Activated naive CD4-positive, alpha-beta T cell treated with anti-CD3 and anti-CD28 coated beads for 36 hours (primary cell): ENCODE measurements around the gene ELFN1. TPM values are rescaled to one million over a fixed set of nuclear protein-coding genes. Genes with fewer than 3 reads are reported as not detected.

ENCODE experiments used
- CTCF ChIA-PET: fragments of 350-600 bp; sonication (Branson Sonifier 250); formaldehyde crosslinking; loops from one replicate; lab custom pipeline; 2021; ENCODE audit warnings: antibody characterized with exemption; lab: Charles Lee
- DNase-seq: peaks from one replicate; pipeline ENCODE4 v3.0.0-alpha.2; 2020
- H3K27ac Mint-ChIP-seq: one replicate; pipeline ENCODE4 v1.8.0; 2021; ENCODE audit warnings: mild to moderate bottlenecking, mixed read lengths
- H3K27me3 Mint-ChIP-seq: one replicate; pipeline ENCODE4 v1.8.0; 2021; ENCODE audit warnings: low read depth, mixed read lengths
- H3K36me3 Mint-ChIP-seq: one replicate; pipeline ENCODE4 v1.8.0; 2021; ENCODE audit warnings: low read depth, mixed read lengths
- H3K4me1 Mint-ChIP-seq: one replicate; pipeline ENCODE4 v1.8.0; 2021; ENCODE audit warnings: low read depth, mixed read lengths
- H3K4me3 Mint-ChIP-seq: one replicate; pipeline ENCODE4 v1.8.0; 2021; ENCODE audit warnings: mild to moderate bottlenecking, moderate library complexity, mixed read lengths
- H3K9me3 Mint-ChIP-seq: one replicate; pipeline ENCODE4 v1.8.0; 2021; ENCODE audit warnings: mixed read lengths
- intact Hi-C: fragments of 100-400 bp; cut with micrococcal nuclease; formaldehyde crosslinking; loops from one replicate; pipeline ENCODE4 v1.15.1; 2023
- total RNA-seq, 2 experiments: library from RNA; stranded (reverse); gene quantifications; one replicate each; pipeline ENCODE4 v1.2.3, GENCODE V29; 2021

Gene ELFN1
- total RNA-seq, 2 experiments from 2014 or later, result not detected

DNA sequence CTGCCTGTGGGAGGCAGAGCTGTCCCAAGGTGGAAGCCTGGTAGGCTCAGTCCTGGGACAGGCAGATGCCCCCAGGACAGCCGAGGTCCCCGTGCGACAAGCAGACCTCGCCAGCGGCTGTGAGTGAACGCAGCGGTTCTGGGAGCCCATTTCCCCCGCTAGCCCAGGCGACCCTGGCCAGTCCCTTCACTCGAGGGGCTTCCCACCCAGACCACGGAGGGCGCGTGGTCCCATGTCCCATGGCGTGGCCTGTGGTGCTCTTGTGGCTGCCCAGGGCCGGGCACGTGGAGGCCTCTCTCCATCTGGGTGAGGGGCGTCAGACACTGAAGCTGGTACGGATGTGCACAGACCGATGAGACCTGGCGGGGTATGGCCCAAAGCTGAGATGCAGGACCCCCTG lies 67.9 kb downstream of the ELFN1 start:
- H3K4me1 Mint-ChIP-seq, result peaks cover 11% of the 10 kb centered on the region
- H3K27ac Mint-ChIP-seq, result no peak overlapping the region
- CTCF ChIA-PET, result interaction anchor here (0.6 kb wide), 1 partner anchor 764 kb away, joined by 3 read pairs; no protein-coding TSS in a partner anchor
- H3K27me3 Mint-ChIP-seq, result peaks cover 2% of the 10 kb centered on the region
- no peaks in the 10 kb centered on the region for H3K9me3 Mint-ChIP-seq
- H3K4me3 Mint-ChIP-seq, result no peak overlapping the region
- no peaks in the 10 kb centered on the region for H3K36me3 Mint-ChIP-seq
- intact Hi-C loops, result no loop called here
- DNase-seq, result no peak

DNA sequence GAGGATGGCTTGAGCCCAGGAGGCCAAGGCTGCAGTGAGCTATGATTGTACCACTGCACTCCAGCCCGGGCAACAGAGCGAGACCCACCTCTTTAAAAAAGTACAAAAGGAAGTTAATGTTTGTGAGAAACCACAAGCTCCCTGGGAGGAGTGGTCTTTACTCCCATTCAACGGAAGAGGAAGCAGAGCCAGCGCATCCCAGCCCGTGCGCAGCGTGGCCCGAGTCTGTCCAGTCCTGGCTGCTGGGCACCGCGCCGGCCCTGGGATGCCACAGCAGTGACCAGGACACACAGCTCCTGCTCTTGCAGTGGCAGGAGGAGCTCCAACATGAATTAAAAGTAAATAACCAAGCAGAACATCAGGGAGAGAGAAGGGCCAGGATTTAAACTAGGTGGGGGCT lies 68.4 kb downstream of the ELFN1 start:
- intact Hi-C loops, result no loop called here
- no peak for DNase-seq
- no peaks in the 10 kb centered on the region for H3K9me3 Mint-ChIP-seq
- H3K4me3 Mint-ChIP-seq, result no peak overlapping the region
- peaks cover 11% of the 10 kb centered on the region for H3K4me1 Mint-ChIP-seq
- CTCF ChIA-PET, result no interaction called here
- no peaks in the 10 kb centered on the region for H3K36me3 Mint-ChIP-seq
- H3K27me3 Mint-ChIP-seq, result peaks cover 2% of the 10 kb centered on the region
- H3K27ac Mint-ChIP-seq, result no peak overlapping the region

DNA sequence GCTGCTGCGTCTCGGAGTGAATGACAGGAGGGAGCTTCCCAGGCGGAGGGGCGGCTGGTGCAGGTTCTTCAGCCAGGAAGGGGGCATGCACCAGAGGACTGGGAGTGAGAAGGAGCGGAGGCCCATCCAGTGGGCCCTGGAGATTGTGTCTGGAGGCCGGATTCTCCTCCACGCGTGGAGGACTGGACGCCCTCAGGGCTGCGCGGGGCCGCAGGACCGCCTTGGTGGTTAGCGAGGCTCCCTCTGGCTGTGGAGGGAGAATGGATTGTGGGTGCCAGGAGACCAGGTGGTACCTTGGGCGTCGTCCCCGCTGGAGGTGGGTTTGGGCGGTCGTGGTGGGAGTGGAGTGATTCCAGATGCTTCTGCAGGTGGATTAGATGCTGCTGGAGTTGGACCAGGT lies 68.9 kb downstream of the ELFN1 start:
- Mint-ChIP-seq H3K27ac (no peak overlapping the region), H3K27me3 (peaks cover 2% of the 10 kb centered on the region)

DNA sequence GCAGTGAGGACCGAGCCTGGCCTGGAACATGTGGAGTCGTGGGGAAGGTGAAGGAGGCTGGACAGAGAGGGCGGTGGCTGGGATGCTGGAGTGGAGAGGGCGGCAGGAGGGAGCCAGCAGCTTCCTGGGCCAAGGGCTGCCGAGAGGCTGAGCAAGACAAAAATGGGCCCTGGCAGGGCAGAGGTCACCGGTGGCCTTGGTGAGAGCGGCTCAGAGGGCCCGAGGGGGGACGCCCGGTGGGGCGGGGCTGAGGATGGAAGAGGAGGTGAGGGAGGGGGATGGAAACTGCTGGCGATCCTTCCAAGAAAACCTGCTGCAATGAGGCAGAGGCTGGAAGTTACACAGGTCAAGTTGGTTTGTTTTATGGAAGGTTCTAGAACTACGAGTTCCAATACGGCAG lies 69.5 kb downstream of the ELFN1 start:
- no peak for DNase-seq
- H3K27ac Mint-ChIP-seq, result no peak overlapping the region
- H3K36me3 Mint-ChIP-seq, result no peaks in the 10 kb centered on the region
- intact Hi-C loops, result no loop called here
- H3K4me3 Mint-ChIP-seq, result no peak overlapping the region
- peaks cover 2% of the 10 kb centered on the region for H3K27me3 Mint-ChIP-seq
- H3K4me1 Mint-ChIP-seq, result peaks cover 11% of the 10 kb centered on the region
- no peaks in the 10 kb centered on the region for H3K9me3 Mint-ChIP-seq
- CTCF ChIA-PET, result no interaction called here

More for the DNA sequence above, 68.9 kb downstream of the ELFN1 start:
- Mint-ChIP-seq H3K9me3 (no peaks in the 10 kb centered on the region), H3K36me3 (no peaks in the 10 kb centered on the region), H3K4me3 (no peak overlapping the region), H3K4me1 (peaks cover 11% of the 10 kb centered on the region)
- intact Hi-C loops, result no loop called here
- DNase-seq, result no peak
- CTCF ChIA-PET, result no interaction called here

DNA sequence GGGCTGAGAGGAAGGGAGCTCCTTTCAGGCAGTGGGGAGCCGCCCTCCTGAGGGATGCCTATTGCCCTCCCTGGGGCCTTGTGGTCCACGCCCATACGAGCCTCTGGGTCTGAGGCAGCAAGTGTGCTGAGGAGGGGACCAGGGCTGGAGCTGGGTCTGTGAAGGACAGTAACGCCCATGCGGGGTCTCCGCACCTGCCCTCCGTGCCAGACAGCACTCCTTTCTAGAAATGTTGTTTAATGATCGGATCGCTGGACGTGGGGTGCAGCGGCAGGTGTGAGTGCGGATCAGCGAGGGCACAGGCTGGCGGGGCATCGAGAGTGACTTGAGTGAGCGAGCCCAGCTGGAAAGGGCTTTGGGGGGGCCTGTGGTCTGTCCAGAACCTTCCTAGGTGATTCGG lies 70.1 kb downstream of the ELFN1 start:
- Mint-ChIP-seq H3K27ac (no peak overlapping the region), H3K36me3 (no peaks in the 10 kb centered on the region), H3K27me3 (peaks cover 2% of the 10 kb centered on the region), H3K9me3 (no peaks in the 10 kb centered on the region), H3K4me1 (peaks cover 11% of the 10 kb centered on the region), H3K4me3 (no peak overlapping the region)
- intact Hi-C loops, result no loop called here
- CTCF ChIA-PET, result no interaction called here
- no peak for DNase-seq

DNA sequence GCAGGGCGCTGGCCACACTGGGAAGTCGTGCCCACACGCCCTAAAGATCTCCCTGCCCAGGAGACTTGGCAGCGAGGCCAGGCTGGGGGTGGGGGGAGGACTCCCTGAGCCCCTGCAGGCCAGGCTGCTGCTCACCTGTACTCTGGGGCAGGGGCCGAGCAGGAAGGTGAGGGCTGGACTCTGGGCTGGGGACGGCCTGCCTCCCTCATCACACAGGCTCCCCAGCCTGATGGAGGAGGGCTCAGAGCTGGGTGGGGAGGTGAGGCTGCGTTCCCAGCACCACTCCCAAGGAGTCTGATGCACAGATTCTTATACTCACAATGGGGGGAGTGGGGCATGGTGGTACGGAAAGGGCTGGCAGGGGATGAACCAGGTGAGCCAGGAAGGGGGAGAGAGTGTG lies 71.2 kb downstream of the ELFN1 start:
- Mint-ChIP-seq H3K36me3 (no peaks in the 10 kb centered on the region), H3K9me3 (no peaks in the 10 kb centered on the region), H3K27ac (no peak overlapping the region), H3K27me3 (peaks cover 2% of the 10 kb centered on the region), H3K4me3 (no peak overlapping the region), H3K4me1 (peaks cover 11% of the 10 kb centered on the region)
- intact Hi-C loops, result no loop called here
- CTCF ChIA-PET, result no interaction called here
- no peak for DNase-seq

DNA sequence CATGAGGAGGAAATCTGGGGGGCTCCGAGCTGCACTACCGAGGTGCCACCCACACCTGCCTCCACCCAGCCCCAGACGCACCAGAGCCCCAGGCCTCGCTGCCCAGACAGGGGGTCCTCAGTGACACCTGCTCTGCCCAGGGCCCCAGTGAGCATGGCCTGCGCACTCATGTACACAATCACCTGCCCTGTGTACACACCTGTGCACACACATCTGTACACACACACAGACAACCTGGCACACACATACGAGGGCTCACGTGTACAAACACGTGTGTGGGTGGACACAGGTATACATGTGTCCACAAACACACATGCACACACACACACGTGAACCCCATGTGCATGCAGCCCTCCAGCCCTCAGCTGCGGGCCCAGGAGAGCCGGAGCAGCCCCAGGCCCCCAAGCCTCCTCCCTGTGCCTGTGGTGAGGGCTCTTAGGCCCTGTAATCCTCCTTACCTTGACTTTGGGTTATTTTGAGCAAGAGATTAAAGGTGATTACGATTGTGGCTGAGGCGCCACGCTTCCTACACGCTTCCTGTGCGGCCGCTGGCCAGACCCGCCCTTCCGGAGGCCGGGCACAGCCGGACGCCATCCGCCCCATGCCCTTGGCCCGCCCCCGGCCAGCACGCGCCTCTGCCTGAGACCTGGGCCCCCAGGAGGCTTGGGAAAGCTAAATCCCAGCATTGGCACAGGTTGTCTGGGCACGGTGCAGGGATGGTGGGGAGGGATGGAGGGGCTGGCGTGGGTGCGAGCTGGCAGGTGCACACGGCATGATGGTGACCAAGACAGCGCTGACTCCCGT lies 71.9 kb downstream of the ELFN1 start:
- peaks cover 11% of the 10 kb centered on the region for H3K4me1 Mint-ChIP-seq
- no peak for DNase-seq
- peaks cover 2% of the 10 kb centered on the region for H3K27me3 Mint-ChIP-seq
- no peak overlapping the region for H3K27ac Mint-ChIP-seq
- H3K9me3 Mint-ChIP-seq, result no peaks in the 10 kb centered on the region
- H3K4me3 Mint-ChIP-seq, result peak overlapping the region; percentile 23
- CTCF ChIA-PET, result no interaction called here
- no peaks in the 10 kb centered on the region for H3K36me3 Mint-ChIP-seq
- intact Hi-C loops, result no loop called here

DNA sequence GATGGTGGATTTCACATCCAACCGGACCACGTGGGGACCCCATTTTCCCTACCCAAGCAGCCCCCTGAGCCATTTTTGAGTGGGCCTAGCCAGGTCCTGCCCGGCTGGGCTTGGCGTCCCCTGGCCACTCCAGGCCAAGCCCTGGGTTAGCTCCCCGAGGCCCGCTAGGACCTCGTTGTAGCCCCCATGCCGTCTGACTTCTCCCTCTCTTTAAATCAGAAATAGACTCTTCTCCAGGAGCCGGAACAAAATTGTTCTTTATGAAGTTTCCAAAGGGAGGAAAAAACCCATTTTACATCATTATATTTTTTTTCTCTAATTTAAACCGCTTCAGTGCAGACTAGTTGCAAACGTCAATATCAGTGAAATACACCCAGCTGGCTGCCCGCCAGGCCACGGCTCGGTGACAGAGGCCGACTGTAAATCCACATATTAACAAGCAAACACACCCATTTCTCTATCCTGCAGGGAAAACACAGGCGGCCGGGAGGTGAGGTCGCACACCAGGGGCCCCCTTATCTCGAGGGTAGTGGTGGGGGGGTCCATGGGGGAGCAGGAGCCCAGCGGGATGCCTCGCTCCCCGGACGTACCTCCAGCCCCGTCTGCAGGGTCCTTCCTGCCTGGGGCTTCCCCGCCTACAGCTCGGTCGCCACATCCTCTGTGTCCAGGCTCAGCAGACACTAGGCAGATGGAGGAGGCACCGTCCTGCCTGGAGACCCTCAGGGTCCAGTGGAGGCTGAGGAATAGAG lies 72.7 kb downstream of the ELFN1 start:
- CTCF ChIA-PET, result no interaction called here
- intact Hi-C loops, result no loop called here
- H3K36me3 Mint-ChIP-seq, result no peaks in the 10 kb centered on the region
- no peak overlapping the region for H3K27ac Mint-ChIP-seq
- H3K4me1 Mint-ChIP-seq, result peaks cover 11% of the 10 kb centered on the region
- peak; percentile 19 for DNase-seq
- H3K4me3 Mint-ChIP-seq, result no peak overlapping the region
- H3K9me3 Mint-ChIP-seq, result no peaks in the 10 kb centered on the region
- peaks cover 2% of the 10 kb centered on the region for H3K27me3 Mint-ChIP-seq

DNA sequence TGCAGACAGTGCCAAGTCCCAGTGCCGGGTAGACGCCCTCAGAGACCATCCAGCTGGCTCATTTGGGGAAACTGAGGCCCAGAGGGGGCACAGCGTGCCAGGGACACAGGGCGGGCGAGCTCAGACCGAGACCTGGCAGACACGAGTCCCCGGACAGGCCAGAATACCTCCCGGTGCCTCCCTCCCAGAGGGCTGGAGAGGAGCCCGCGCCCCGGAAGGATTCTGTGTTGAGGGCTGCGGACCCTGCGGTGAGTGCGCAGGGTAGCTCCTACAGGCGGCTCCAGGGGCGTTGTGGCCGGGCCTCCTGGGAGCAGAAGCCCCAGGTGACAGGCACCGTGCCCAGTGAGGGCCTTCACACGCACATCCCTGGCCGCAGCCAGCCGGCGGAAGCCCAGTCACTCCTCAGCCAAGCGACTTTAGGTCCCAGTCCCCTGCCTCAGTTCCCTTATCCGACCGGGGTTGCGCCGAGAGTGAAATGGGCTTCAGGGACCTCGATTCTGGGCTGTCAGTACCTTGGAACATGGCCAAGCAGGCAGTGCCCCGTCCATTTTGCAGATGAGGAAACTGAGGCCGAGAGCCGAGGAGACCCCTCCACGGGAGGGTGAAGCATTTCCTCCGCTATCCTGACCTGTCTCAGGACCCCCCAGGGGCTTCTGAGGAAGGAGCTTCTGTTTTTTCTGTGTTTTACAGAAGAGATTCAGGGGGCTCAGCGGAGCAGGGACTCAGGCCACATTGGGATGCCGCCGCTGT lies 73.6 kb downstream of the ELFN1 start:
- CTCF ChIA-PET, result no interaction called here
- intact Hi-C loops, result no loop called here
- H3K27ac Mint-ChIP-seq, result no peak overlapping the region
- no peaks in the 10 kb centered on the region for H3K36me3 Mint-ChIP-seq
- peaks cover 5% of the 10 kb centered on the region for H3K27me3 Mint-ChIP-seq
- peaks cover 5% of the 10 kb centered on the region for H3K4me1 Mint-ChIP-seq
- no peak for DNase-seq
- H3K9me3 Mint-ChIP-seq, result no peaks in the 10 kb centered on the region
- no peak overlapping the region for H3K4me3 Mint-ChIP-seq

DNA sequence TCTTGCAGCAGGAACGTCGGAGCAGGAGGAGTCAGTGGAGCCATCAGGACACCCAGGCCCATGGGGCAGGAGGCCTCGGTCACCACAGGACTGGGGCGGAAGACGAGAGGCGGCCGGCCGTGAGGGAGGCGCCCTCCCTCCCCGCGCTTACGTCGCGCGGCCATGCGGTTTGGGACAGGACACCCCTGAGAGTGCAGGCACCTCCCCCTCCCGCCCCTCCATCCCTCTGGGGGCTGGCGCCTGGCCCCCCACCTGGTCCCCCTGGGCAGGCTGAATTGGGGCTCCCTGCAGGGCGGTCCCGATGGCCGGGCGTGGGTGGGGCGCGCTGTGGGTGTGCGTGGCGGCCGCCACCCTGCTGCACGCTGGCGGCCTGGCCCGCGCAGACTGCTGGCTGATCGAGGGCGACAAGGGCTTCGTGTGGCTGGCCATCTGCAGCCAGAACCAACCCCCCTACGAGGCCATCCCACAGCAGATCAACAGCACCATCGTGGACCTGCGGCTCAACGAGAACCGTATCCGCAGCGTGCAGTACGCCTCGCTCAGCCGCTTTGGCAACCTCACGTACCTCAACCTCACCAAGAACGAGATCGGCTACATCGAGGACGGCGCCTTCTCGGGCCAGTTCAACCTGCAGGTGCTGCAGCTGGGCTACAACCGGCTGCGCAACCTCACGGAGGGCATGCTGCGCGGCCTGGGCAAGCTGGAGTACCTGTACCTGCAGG lies 74.4 kb downstream of the ELFN1 start:
- H3K9me3 Mint-ChIP-seq, result no peaks in the 10 kb centered on the region
- intact Hi-C loops, result no loop called here
- DNase-seq, result no peak
- peaks cover 4% of the 10 kb centered on the region for H3K27me3 Mint-ChIP-seq
- no peak overlapping the region for H3K27ac Mint-ChIP-seq
- no peaks in the 10 kb centered on the region for H3K36me3 Mint-ChIP-seq
- peaks cover 5% of the 10 kb centered on the region for H3K4me1 Mint-ChIP-seq
- H3K4me3 Mint-ChIP-seq, result no peak overlapping the region
- CTCF ChIA-PET, result no interaction called here

DNA sequence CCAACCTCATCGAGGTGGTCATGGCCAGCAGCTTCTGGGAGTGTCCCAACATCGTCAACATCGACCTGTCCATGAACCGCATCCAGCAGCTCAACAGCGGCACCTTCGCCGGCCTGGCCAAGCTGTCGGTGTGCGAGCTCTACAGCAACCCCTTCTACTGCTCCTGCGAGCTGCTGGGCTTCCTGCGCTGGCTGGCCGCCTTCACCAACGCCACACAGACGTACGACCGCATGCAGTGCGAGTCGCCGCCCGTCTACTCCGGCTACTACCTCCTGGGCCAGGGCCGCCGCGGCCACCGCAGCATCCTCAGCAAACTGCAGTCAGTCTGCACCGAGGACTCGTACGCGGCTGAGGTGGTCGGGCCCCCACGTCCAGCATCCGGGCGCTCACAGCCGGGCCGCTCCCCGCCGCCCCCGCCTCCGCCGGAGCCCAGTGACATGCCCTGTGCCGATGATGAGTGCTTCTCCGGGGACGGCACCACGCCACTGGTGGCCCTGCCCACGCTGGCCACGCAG lies 75.0 kb downstream of the ELFN1 start:
- CTCF ChIA-PET, result no interaction called here
- intact Hi-C loops, result no loop called here
- no peaks in the 10 kb centered on the region for H3K36me3 Mint-ChIP-seq
- no peak for DNase-seq
- peaks cover 5% of the 10 kb centered on the region for H3K4me1 Mint-ChIP-seq
- no peak overlapping the region for H3K4me3 Mint-ChIP-seq
- no peaks in the 10 kb centered on the region for H3K9me3 Mint-ChIP-seq
- H3K27ac Mint-ChIP-seq, result no peak overlapping the region
- H3K27me3 Mint-ChIP-seq, result peaks cover 4% of the 10 kb centered on the region
